Right lobe of liver (tissue), 6 donors: Measurements from ENCODE around the gene MICU1. TPM values are rescaled to one million over a fixed set of nuclear protein-coding genes. Genes with fewer than 3 reads are reported as not detected.
A peak's percentile ranks its signal among the peaks of the same experiment; 100 is the strongest.

ENCODE experiments used
- ATAC-seq, 4 donors: fragments of 200-7000 bp; cut with Tn5 transposase; one replicate each; pipeline ENCODE4 v1.9.1; 2020; ENCODE audit warnings: mild to moderate bottlenecking in 4 of 4, moderate library complexity in 4 of 4
- DNase-seq, 3 donors: peaks; one replicate each; pipeline ENCODE4 v3.0.0-alpha.2; 2020
- H3K27ac ChIP-seq, 3 donors: fragments of 200-600 bp; one replicate each; pipeline ENCODE4 v1.8.0; 2022
- H3K27me3 ChIP-seq, 2 donors: fragments of 200-600 bp; one replicate each; pipeline ENCODE4 v1.8.0; 2022
- H3K36me3 ChIP-seq, 4 donors: fragments of 200-600 bp; sonication (generic) in 1 of 4; one replicate each; pipeline versions ENCODE4 v1.5.1 to v1.8.0; 2017 to 2022; ENCODE audit warnings: control low read depth in 1 of 4
- H3K4me1 ChIP-seq, 4 donors: fragments of 200-600 bp; sonication (generic) in 1 of 4; one replicate each; pipeline versions ENCODE4 v1.5.1 to v1.8.0; 2017 to 2022; ENCODE audit warnings: control low read depth in 1 of 4
- H3K4me3 ChIP-seq, 3 donors: fragments of 200-600 bp; one replicate each; pipeline ENCODE4 v1.8.0; 2022
- H3K9me3 ChIP-seq, 4 donors: fragments of 200-600 bp; sonication (generic) in 1 of 4; one replicate each; pipeline versions ENCODE4 v1.5.1 to v1.8.0; 2017 to 2022; ENCODE audit warnings: control low read depth in 1 of 4
- POLR2A ChIP-seq: fragments of 450-650 bp; IDR thresholded peaks from one replicate; pipeline ENCODE4 v1.6.1; 2017; ENCODE audit warnings: antibody characterized with exemption, mild to moderate bottlenecking
- WGBS: methylation state at CpG from one replicate; pipeline ENCODE4 v1.1.6; 2018; ENCODE audit warnings: low coverage, low lambda C conversion rate; ENCODE audit not compliant: insufficient coverage; ENCODE audit errors: missing lambda C conversion rate; 5-methylcytosine and 5-hydroxymethylcytosine counted together
- intact Hi-C, 2 donors: fragments of 100-400 bp; cut with DNase I; formaldehyde crosslinking; loops; one replicate each; pipeline versions ENCODE4 v1.11.2 to v1.14.1; 2022
- total RNA-seq, 6 experiments: library from RNA; depleted of rRNA in 2 of 6; stranded (reverse); fragments of >200 nt in 2 of 6; fragmentation: NEBNext Ultra II Directional in 3 of 6; extraction: Animal tissue kit (Norgen Biotek cat#: 25700) in 3 of 6; gene quantifications; one replicate each; pipeline versions ENCODE4 v1.1.0 to v1.2.4, GENCODE V29; 2016 to 2023
- TF ChIP-seq, protein P1 (sequence below), 4 donors: fragments of 200-600 bp in 3 of 4; fragments of 450-650 bp in 1 of 4; IDR thresholded peaks; one replicate each; pipeline versions ENCODE4 v1.5.1 to v1.8.0; 2016 to 2022; ENCODE audit warnings: antibody characterized with exemption in 4 of 4, mild to moderate bottlenecking in 2 of 4
- donor health status: DM: no; HTN: yes; CAD: no.
- donor health status: DM: no; HTN: no; CAD: no.
- donor health status: DM: no; HTN: no; CAD: no.
- donor health status: DM: no; HTN: yes; CAD: no.
- donor health status: DM: no; HTN: yes; CAD: no.

MICU1 gene
- total RNA-seq, 6 experiments from 2014 or later: 25.3 to 55.3 (median 38.2) TPM

DNA sequence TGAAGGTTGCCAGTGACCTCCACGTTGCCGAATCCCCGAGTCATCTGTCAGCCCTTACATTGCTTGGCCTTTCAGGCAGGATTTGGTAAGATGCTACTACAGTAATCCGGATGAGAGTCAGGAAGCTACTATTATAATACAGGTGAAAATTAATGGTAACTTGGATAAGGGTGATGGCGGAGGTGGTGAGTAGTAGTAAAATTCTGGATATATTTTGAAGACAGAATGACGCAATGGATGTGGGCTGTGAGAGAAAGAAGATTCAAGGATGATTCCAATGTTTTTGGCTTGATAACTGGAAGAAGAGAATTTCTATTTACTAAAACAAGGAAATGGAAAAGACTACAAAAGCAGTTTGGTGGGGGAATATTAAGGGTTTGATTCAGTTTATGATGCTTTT lies 269.8 kb downstream of the MICU1 start:
- 90% methylated on average over 6 of the region's 6 CpGs for WGBS
- DNase-seq (no peak), ATAC-seq (no peak)
- H3K4me1 ChIP-seq: peaks cover 0 to 19% (median 6%) of the 10 kb centered on the region in 4 donors
- no peaks in the 10 kb centered on the region for H3K27me3 ChIP-seq
- no peak overlapping the region for H3K27ac ChIP-seq
- intact Hi-C loops: no loop called here
- TF ChIP-seq POLR2A: no peak
- TF ChIP-seq, protein P1, sequence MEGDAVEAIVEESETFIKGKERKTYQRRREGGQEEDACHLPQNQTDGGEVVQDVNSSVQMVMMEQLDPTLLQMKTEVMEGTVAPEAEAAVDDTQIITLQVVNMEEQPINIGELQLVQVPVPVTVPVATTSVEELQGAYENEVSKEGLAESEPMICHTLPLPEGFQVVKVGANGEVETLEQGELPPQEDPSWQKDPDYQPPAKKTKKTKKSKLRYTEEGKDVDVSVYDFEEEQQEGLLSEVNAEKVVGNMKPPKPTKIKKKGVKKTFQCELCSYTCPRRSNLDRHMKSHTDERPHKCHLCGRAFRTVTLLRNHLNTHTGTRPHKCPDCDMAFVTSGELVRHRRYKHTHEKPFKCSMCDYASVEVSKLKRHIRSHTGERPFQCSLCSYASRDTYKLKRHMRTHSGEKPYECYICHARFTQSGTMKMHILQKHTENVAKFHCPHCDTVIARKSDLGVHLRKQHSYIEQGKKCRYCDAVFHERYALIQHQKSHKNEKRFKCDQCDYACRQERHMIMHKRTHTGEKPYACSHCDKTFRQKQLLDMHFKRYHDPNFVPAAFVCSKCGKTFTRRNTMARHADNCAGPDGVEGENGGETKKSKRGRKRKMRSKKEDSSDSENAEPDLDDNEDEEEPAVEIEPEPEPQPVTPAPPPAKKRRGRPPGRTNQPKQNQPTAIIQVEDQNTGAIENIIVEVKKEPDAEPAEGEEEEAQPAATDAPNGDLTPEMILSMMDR (IDR thresholded peaks at IDR 0.05): no peak
- no peaks in the 10 kb centered on the region for H3K9me3 ChIP-seq
- H3K36me3 ChIP-seq: no peaks in the 10 kb centered on the region
- no peak overlapping the region for H3K4me3 ChIP-seq

DNA sequence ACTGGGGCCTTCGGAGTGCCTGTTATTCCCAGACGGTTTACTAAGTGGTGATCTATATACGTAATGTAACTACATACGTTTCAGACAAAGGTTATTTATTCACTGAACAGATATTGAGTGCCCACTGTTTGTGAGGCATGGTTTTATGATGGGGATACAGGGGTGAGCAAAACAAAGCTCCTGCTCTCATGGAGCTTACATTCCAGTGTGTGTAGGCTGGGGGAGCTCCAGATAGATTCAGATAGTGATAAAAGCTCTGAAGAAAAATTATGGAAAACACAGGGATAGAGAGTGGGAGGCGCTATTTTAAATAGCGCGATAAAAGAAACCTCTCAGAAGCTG lies 270.7 kb downstream of the MICU1 start:
- peaks cover 0 to 19% (median 6%) of the 10 kb centered on the region in 4 donors for H3K4me1 ChIP-seq
- DNase-seq (no peak), ATAC-seq (no peak)
- H3K27ac ChIP-seq: peak overlapping the region; percentile 93 to 97 (median 95)
- 38% methylated on average over 7 of the region's 7 CpGs for WGBS
- no peaks in the 10 kb centered on the region for H3K9me3 ChIP-seq
- peak overlapping the region; percentile 76 to 98 (median 80) for H3K4me3 ChIP-seq
- intact Hi-C loops: no loop called here
- H3K36me3 ChIP-seq: no peaks in the 10 kb centered on the region
- H3K27me3 ChIP-seq: no peaks in the 10 kb centered on the region
- TF ChIP-seq, protein P1 (IDR thresholded peaks at IDR 0.05): no peak
- no peak for TF ChIP-seq POLR2A

DNA sequence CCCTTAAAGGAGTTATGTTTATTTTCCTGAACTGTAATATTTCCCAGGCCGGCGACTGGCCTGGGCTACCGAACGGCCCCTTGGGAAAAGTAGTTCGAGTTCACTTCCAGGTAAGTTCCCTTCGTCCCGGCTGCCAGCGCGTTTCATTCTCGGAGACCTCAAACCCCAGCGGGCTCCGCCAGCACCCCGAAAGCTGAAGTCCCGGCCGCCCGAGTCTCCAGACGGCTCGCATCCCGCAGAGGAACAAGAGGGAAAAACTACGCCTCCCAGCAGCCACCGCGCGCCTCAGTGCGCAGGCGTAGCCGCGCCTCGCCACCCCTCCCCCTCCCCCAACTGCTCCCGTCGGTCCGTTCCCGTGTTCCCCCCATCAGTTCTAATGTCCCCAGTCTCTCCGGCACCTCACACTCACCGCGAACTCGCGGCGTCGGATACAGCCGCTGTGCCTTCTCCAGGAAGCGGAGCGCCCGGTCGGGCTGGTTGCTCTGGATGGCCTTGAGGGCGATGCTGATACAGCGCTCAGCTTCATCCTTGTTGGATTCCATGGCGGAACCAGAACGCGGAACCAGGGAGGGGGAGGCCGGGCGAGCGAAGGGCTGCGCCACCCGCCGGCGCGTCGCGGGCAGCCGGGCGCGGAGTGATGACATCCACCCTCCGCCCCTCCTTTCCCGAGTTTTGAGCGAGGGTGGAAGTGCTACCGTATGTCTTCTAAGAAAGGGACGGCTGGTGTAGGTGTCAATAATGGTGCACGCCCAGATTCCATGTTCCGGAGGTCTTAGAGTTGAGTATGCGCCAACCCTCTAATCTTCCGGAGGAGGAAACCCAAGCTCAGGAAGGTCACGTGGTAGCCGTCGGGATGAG lies 271.3 kb downstream of the MICU1 start, which contains the start of gene DNAJB12:
DNAJB12 (minus strand) TSS at position 564 of the 858 bp plus-strand sequence; CDS start at position 542, 22 bp downstream.
- H3K4me3 ChIP-seq: peak within 1 kb of the TSS; percentile 76 to 98 (median 80)
- ATAC-seq (peak; percentile 85 to 88 (median 87)), DNase-seq (peak; percentile 89 to 92 (median 91))
- peaks cover 0 to 19% (median 6%) of the 10 kb centered on the region in 4 donors for H3K4me1 ChIP-seq
- H3K9me3 ChIP-seq: no peaks in the 10 kb centered on the region
- WGBS: 0% methylated on average over 21 of the region's 74 CpGs
- no peaks in the 10 kb centered on the region for H3K36me3 ChIP-seq
- H3K27me3 ChIP-seq: no peaks in the 10 kb centered on the region
- TF ChIP-seq, protein P1 (IDR thresholded peaks at IDR 0.05): no peak
- peak; percentile 82 for TF ChIP-seq POLR2A
- intact Hi-C loops: no loop called here
- H3K27ac ChIP-seq: peak within 1 kb of the TSS; percentile 93 to 97 (median 95)

DNA sequence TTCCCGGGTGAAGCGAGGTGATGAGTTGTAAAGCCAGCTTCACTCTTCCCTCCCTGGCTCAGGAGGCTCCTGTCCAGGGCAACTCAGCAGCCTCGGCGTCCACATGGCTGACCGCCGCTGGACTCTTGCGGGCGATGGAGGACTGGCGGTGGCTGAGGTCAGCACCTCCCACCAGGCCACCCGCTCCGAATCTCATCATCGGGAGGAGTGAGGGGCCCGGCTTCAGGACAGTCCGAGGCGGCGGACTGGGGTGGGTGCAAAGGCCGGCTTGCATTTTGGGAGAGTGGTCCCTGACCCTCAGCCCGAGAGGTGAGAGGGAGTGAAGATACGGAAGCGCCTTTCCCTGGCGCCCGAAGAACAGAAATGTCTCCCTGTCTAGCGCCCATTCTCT lies 271.9 kb downstream of the MICU1 start:
- peak overlapping the region; percentile 76 to 98 (median 80) for H3K4me3 ChIP-seq
- ATAC-seq (peak; percentile 21 to 31 (median 26)), DNase-seq (peak in 2 of 3 donors; percentile 55 to 68)
- intact Hi-C loops: no loop called here
- TF ChIP-seq, protein P1 (IDR thresholded peaks at IDR 0.05): no peak
- TF ChIP-seq POLR2A: no peak
- H3K27ac ChIP-seq: peak overlapping the region; percentile 93 to 97 (median 95)
- H3K27me3 ChIP-seq: no peaks in the 10 kb centered on the region
- H3K9me3 ChIP-seq: no peaks in the 10 kb centered on the region
- peaks cover 0 to 19% (median 6%) of the 10 kb centered on the region in 4 donors for H3K4me1 ChIP-seq
- H3K36me3 ChIP-seq: no peaks in the 10 kb centered on the region
- 0% methylated on average over 5 of the region's 23 CpGs for WGBS
